CD4-positive, alpha-beta T cell treated with Interferon alpha-2 for 1 hour (primary cell): ENCODE results near the gene AOC3.
"Not testable (repeated sequence)": the region's sequence is repeated elsewhere in the genome, so short reads cannot be mapped to it uniquely, and the experiment has no call there.

ENCODE experiments used
- DNase-seq, 2 donors: peaks; one replicate each; pipeline ENCODE4 v3.0.0-alpha.2; 2020 to 2022

AOC3 gene

DNA sequence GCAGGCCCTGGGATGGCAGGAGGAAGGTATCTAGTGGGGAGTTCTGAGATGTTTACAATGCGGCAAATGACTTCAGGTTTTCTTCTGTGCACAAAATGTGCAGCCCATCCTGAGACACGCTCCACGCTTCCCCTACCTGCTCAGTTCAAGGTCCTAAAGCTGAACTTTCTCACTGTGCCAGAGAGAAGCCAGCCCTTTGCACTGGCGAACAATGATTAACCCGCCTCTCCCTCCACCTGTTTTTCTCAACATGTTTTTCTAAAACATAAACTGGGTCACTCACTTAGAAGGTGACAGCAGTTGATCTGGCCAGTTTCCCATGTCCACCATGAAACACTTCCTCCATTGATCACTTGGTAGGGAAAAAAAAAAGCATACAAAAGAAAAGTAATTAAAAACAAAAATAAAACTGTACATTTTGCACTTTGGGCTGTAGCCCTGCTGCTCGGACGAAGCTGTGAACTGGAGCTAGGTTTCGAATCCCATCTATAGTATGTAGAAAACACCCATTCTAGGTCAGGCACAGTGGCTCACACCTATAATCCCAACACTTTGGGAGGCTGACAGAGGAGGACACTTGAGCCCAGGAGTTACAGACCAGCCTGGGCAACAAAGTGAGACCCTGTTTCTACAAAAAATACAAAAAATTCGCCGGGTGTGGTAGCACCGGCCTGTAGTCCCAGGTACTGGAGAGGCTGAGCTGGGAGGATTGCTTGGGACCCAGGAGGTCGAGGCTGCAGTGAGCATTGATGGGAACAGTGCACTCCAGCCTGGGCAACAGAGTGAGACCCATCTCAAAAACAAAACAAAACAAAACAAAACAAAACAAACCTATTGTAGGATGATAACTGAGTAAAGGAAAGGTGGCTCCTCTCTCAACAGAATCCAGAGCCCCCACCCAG lies 43.5 kb downstream of the AOC3 start:
- DNase-seq, result no peak

- DNase-seq, result no peak
Measured at GRCh38 chr17:42895185-42895555, 44.2 kb downstream of the AOC3 start.

- no peak for DNase-seq
Measured at GRCh38 chr17:42898147-42898811, 47.3 kb downstream of the AOC3 start.

- DNase-seq, result not testable (repeated sequence)
Measured at GRCh38 chr17:42899981-42900380, 49.0 kb downstream of the AOC3 start.

- DNase-seq, result no peak
Measured at GRCh38 chr17:42900460-42901331, 49.7 kb downstream of the AOC3 start, which contains the start of gene G6PC1. TSS of gene G6PC1 (plus strand) at chr17:42900799. CDS start at chr17:42900877, 78 bp downstream.

GRCh38 chr17:42901535-42902229 lies 50.7 kb downstream of the AOC3 start:
- no peak for DNase-seq

GRCh38 chr17:42904110-42904469 lies 53.1 kb downstream of the AOC3 start:
- no peak for DNase-seq

DNA sequence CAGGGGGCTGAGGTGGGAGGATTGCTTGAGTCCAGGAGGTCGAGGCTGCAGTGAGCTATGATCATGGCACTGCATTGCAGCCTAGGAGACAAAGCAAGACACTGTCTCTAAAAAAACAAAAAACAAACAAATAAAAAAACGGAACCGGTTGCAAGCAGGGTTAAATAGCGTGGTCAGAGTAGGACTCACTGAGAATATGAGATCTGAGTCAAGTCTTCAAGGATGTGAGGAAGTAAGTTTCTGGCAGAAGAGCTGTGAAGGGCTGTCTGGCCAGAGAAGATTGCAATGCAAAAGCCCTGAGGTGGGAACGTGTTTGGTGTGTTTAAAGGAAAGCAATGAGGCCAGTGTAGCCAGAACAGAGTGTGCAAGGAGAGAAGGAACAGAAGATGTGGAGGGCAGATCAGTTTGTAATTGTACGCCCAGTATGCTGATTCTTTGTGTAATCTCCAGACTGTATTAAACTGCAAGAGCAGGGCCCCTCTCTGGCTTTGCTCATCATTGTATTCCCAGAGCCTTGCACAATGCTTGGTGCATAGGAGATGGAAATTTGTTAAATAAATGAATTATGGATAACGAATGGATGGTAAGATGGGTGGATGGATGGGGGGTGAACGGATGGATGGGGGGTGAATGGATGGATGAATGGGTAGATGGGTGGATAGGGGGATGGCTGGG lies 55.9 kb downstream of the AOC3 start:
- no peak for DNase-seq
